ENCODE data around the gene LUM.

DNA sequence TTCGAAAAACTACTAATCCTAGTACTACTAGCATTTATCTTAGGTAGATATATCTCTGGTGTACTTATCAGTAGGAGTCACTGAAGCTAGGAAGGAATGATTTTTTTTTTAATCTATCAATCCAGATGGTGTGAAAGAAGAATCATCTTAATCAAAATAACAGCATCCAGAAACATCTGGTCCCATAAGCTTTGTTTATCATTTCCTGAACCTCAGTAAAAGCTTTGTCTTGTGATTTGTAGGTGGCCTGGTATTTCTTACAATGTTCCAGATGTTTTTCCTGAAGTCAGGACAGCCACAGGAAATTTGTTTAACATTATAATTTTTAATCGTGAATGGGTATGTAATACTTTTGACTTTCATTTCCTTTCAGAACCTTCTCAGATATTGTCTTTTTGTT lies 28.0 kb upstream of the LUM start:
- TF ChIP-seq POLR2A (IDR thresholded peaks at IDR 0.05), result no peak
- TF ChIP-seq, protein P1, sequence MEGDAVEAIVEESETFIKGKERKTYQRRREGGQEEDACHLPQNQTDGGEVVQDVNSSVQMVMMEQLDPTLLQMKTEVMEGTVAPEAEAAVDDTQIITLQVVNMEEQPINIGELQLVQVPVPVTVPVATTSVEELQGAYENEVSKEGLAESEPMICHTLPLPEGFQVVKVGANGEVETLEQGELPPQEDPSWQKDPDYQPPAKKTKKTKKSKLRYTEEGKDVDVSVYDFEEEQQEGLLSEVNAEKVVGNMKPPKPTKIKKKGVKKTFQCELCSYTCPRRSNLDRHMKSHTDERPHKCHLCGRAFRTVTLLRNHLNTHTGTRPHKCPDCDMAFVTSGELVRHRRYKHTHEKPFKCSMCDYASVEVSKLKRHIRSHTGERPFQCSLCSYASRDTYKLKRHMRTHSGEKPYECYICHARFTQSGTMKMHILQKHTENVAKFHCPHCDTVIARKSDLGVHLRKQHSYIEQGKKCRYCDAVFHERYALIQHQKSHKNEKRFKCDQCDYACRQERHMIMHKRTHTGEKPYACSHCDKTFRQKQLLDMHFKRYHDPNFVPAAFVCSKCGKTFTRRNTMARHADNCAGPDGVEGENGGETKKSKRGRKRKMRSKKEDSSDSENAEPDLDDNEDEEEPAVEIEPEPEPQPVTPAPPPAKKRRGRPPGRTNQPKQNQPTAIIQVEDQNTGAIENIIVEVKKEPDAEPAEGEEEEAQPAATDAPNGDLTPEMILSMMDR (IDR thresholded peaks at IDR 0.05), result no peak
